ENCODE results near the gene GRK2. TPM values are rescaled to one million over a fixed set of nuclear protein-coding genes. Genes with fewer than 3 reads are reported as not detected.

GRK2 gene
- total and polyA plus RNA-seq, 2 donors (not counting 1 experiment from before 2014, with no cell fraction given): 294 to 534 TPM

GRCh38 chr11:67291481-67292381 lies 25.5 kb downstream of the GRK2 start:
- H3K27me3 Mint-ChIP-seq: no peaks in the 10 kb centered on the region
- ChIA-PET CTCF (interaction anchor here (1.4 to 4.3 kb wide), 3 partner anchors 26 to 90 kb away, joined by 3 to 24 read pairs (median 10); no protein-coding TSS in a partner anchor), POLR2A (interaction anchor here (1.1 to 1.3 kb wide), 2 partner anchors 14 to 23 kb away, joined by 3 read pairs; no protein-coding TSS in a partner anchor)
- H3K27ac ChIP-seq (ENCODE audit: low read length in 2 of 2): no peak overlapping the region
- no peak overlapping the region for H3K4me3 ChIP-seq (ENCODE audit: control extremely low read depth in 1 of 5, extremely low read depth in 1 of 5, insufficient read depth in 1 of 5, low read depth in 2 of 5, low read length in 4 of 5)
- H3K27me3 ChIP-seq (replicated peaks in 1 of 4; ENCODE audit: control extremely low read depth in 1 of 4, control insufficient read depth in 3 of 4, insufficient read depth in 4 of 4, low read length in 3 of 4): no peaks in the 10 kb centered on the region
- H3K9me3 ChIP-seq (ENCODE audit: control extremely low read depth in 1 of 3, control insufficient read depth in 2 of 3, insufficient read depth in 1 of 3, low read length in 2 of 3): peaks cover 7 to 14% (median 14%) of the 10 kb centered on the region in 3 donors
- H3K4me3 Mint-ChIP-seq: peak overlapping the region; percentile 29
- no peak for TF ChIP-seq CTCF (IDR thresholded peaks at IDR 0.05)
- no peak for TF ChIP-seq EZH2 (IDR thresholded peaks at IDR 0.05; ENCODE audit: borderline replicate concordance, insufficient read depth, low read depth, low read length, poor library complexity, severe bottlenecking)
- peaks cover 26% of the 10 kb centered on the region for H4K20me1 ChIP-seq (ENCODE audit: control insufficient read depth, insufficient read depth, low read length, poor library complexity, severe bottlenecking)
- intact Hi-C loops (cut with micrococcal nuclease): no loop called here
- H3K36me3 ChIP-seq (replicated peaks in 1 of 2; ENCODE audit: control extremely low read depth in 1 of 2, control insufficient read depth in 1 of 2, extremely low read depth in 1 of 2, insufficient read depth in 2 of 2, low read length in 1 of 2): peaks cover 4 to 56% of the 10 kb centered on the region in 2 experiments
- DNase-seq: no peak
- H3K79me2 ChIP-seq (ENCODE audit: control insufficient read depth, insufficient read depth, low read length): peaks cover 49% of the 10 kb centered on the region
- H3K27ac Mint-ChIP-seq: no peak overlapping the region
- H3K4me1 Mint-ChIP-seq: peaks cover 43% of the 10 kb centered on the region
- peaks cover 31 to 38% of the 10 kb centered on the region in 2 donors for H3K4me1 ChIP-seq (ENCODE audit: control insufficient read depth in 2 of 2, insufficient read depth in 2 of 2, low read length in 2 of 2)
- no peak overlapping the region for H3K4me2 ChIP-seq (replicated peaks; ENCODE audit: low read depth, low read length, poor library complexity, severe bottlenecking)
- H3K9me3 Mint-ChIP-seq (ENCODE audit: insufficient read depth): peaks cover under 1% of the 10 kb centered on the region
- 99% methylated on average over 32 of the region's 33 CpGs for WGBS (ENCODE audit: insufficient coverage)
- no peak overlapping the region for H2AFZ ChIP-seq (ENCODE audit: insufficient read depth, low read depth, low read length, poor library complexity, severe bottlenecking)
- ATAC-seq (ENCODE audit: low read depth): no peak
- H3K9ac ChIP-seq (ENCODE audit: low read length): no peak overlapping the region

Measured in B cell (primary cell).